GM23338 (cell line): ENCODE results near the gene TFCP2. TPM values are rescaled to one million over a fixed set of nuclear protein-coding genes. Genes with fewer than 3 reads are reported as not detected.

ENCODE experiments used
- ATAC-seq: fragments of 200-7000 bp; cut with Tn5 transposase; 3 replicates; pipeline ENCODE4 v1.9.1; 2020
- DNase-seq: peaks from one replicate; pipeline ENCODE4 v3.0.0-alpha.2; 2015; ENCODE audit warnings: low spot score
- H2AFZ ChIP-seq: fragments of 200-600 bp; sonication (generic); 2 replicates; pipeline ENCODE4 v1.8.0; 2016; ENCODE audit warnings: antibody characterized with exemption, mild to moderate bottlenecking, moderate library complexity
- H3F3A ChIP-seq: fragments of 200-600 bp; sonication (generic); replicated peaks from 2 replicates; pipeline ENCODE4 v1.8.0; 2017; ENCODE audit warnings: antibody characterized with exemption, mixed run types, low read depth
- H3K27ac ChIP-seq: fragments of 200-600 bp; sonication (generic); 2 replicates; pipeline ENCODE4 v1.6.1; 2016; ENCODE audit warnings: low read depth
- H3K27me3 ChIP-seq: fragments of 200-600 bp; sonication (generic); 2 replicates; pipeline ENCODE4 v1.8.0; 2016; ENCODE audit warnings: mild to moderate bottlenecking, mixed run types, moderate library complexity; ENCODE audit not compliant: insufficient read depth
- H3K36me3 ChIP-seq: fragments of 200-600 bp; sonication (generic); 2 replicates; pipeline ENCODE4 v1.8.0; 2016; ENCODE audit warnings: mild to moderate bottlenecking; ENCODE audit not compliant: insufficient read depth
- H3K4me1 ChIP-seq: fragments of 200-600 bp; sonication (generic); 2 replicates; pipeline ENCODE4 v1.8.0; 2016; ENCODE audit warnings: mild to moderate bottlenecking, moderate library complexity; ENCODE audit not compliant: insufficient read depth
- H3K4me2 ChIP-seq: fragments of 200-600 bp; sonication (generic); 2 replicates; pipeline ENCODE4 v1.7.1; 2017; ENCODE audit warnings: mixed run types
- H3K4me3 ChIP-seq: fragments of 200-600 bp; sonication (generic); 2 replicates; pipeline ENCODE4 v1.6.1; 2016; ENCODE audit warnings: mixed run types
- H3K79me2 ChIP-seq: fragments of 200-600 bp; sonication (generic); replicated peaks from 2 replicates; pipeline ENCODE4 v1.8.0; 2017; ENCODE audit warnings: mild to moderate bottlenecking; ENCODE audit not compliant: insufficient read depth
- H3K9me2 ChIP-seq: fragments of 200-600 bp; sonication (generic); 2 replicates; pipeline ENCODE4 v1.8.0; 2017; ENCODE audit not compliant: insufficient read depth
- H4K20me1 ChIP-seq: fragments of 200-600 bp; sonication (generic); replicated peaks from 2 replicates; pipeline ENCODE4 v1.8.0; 2017; ENCODE audit warnings: mild to moderate bottlenecking; ENCODE audit not compliant: insufficient read depth
- H3K27ac Mint-ChIP-seq: 2 replicates; pipeline ENCODE4 v1.8.0; 2020; ENCODE audit warnings: inconsistent platforms, mild to moderate bottlenecking, moderate library complexity, mixed read lengths
- H3K27me3 Mint-ChIP-seq: 3 replicates; pipeline ENCODE4 v1.8.0; 2022; ENCODE audit warnings: low read depth, mild to moderate bottlenecking, moderate library complexity, mixed read lengths, inconsistent platforms; ENCODE audit not compliant: insufficient read depth, poor library complexity
- H3K36me3 Mint-ChIP-seq: 3 replicates; pipeline ENCODE4 v1.8.0; 2021; ENCODE audit warnings: low read depth, mild to moderate bottlenecking, inconsistent platforms, moderate library complexity, mixed read lengths
- H3K4me1 Mint-ChIP-seq: 3 replicates; pipeline ENCODE4 v1.8.0; 2020; ENCODE audit warnings: mild to moderate bottlenecking, inconsistent platforms, mixed read lengths
- H3K4me3 Mint-ChIP-seq: 3 replicates; pipeline ENCODE4 v1.8.0; 2021; ENCODE audit warnings: moderate library complexity, mild to moderate bottlenecking, inconsistent platforms, mixed read lengths
- H3K9me3 Mint-ChIP-seq: 3 replicates; pipeline ENCODE4 v1.8.0; 2020; ENCODE audit warnings: moderate library complexity, mild to moderate bottlenecking, inconsistent platforms, mixed read lengths
- POLR2AphosphoS5 ChIP-seq: IDR thresholded peaks from 2 replicates; pipeline ENCODE4 v1.6.1; 2016; ENCODE audit warnings: antibody characterized with exemption, low read depth
- STAT1 ChIP-seq: IDR thresholded peaks from one replicate; pipeline ENCODE4 v1.6.1; 2016; ENCODE audit warnings: antibody characterized with exemption; ENCODE audit not compliant: unreplicated experiment
- ZNF114 ChIP-seq: fragments of 250-450 bp; sonication (Bioruptor Pico); IDR thresholded peaks from 2 replicates; pipeline ENCODE4 v1.5.0; 2020; ENCODE audit warnings: mild to moderate bottlenecking, moderate library complexity
- ZNF331 ChIP-seq: fragments of 250-450 bp; sonication (Bioruptor Pico); IDR thresholded peaks from 2 replicates; pipeline ENCODE4 v1.5.0; 2020; ENCODE audit warnings: low read depth, mild to moderate bottlenecking, moderate library complexity
- ZNF462 ChIP-seq: fragments of 250-450 bp; sonication (Bioruptor Pico); IDR thresholded peaks from 2 replicates; pipeline ENCODE4 v1.5.0; 2020; ENCODE audit warnings: mild to moderate bottlenecking, moderate library complexity
- polyA plus RNA-seq: library from polyadenylated mRNA; unstranded; fragments of >200 nt; fragmentation: Nextera tagmentation; extraction: Ambion mirVana; gene quantifications from 2 replicates; pipeline ENCODE4 v1.2.1, GENCODE V29; 2016
- total RNA-seq: library from RNA; depleted of rRNA; stranded (reverse); fragments of >200 nt; shearing (Covaris generic); gene quantifications from 2 replicates; pipeline ENCODE4 v1.2.3, GENCODE V29; 2014
- TF ChIP-seq, protein P1 (sequence below), 2 experiments: fragments of 200-600 bp in 1 of 2; sonication (generic) in 1 of 2; conservative IDR thresholded peaks; 2 replicates each; pipeline versions ENCODE4 v1.5.1 to v1.6.1; 2016 to 2017; ENCODE audit warnings: antibody characterized with exemption in 2 of 2, low read depth in 2 of 2, mild to moderate bottlenecking in 2 of 2, moderate library complexity in 1 of 2

Gene TFCP2
- total and polyA plus RNA-seq, 2 experiments from 2014 or later = 15.2 to 30.5 TPM

DNA sequence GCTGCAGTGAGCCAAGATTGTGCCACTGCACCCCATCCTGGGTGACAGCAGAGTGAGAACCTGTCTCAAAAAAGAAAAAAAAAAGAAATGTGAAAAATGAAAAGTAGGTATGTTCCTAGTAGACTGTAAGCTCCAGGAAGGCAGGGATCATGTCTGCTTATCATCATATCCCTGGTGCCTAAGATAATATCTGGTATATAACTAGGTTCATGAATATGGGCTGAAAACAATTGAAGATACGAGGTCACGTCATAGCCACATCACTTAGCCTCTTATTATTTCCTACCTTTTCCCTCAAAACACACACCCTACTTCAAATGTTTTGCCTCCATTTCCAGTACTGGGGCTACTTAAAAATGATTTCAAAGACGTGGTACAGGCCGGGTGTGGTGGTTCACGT, 42.0 kb upstream of the TFCP2 start (continued):
- TF ChIP-seq ZNF462 (CRISPR knock-in tag) = no peak
- no peak for TF ChIP-seq ZNF114 (CRISPR knock-in tag)
- no peak for TF ChIP-seq STAT1
- no peak for TF ChIP-seq ZNF331 (CRISPR knock-in tag)
- no peak for TF ChIP-seq POLR2AphosphoS5
- TF ChIP-seq, protein P1, sequence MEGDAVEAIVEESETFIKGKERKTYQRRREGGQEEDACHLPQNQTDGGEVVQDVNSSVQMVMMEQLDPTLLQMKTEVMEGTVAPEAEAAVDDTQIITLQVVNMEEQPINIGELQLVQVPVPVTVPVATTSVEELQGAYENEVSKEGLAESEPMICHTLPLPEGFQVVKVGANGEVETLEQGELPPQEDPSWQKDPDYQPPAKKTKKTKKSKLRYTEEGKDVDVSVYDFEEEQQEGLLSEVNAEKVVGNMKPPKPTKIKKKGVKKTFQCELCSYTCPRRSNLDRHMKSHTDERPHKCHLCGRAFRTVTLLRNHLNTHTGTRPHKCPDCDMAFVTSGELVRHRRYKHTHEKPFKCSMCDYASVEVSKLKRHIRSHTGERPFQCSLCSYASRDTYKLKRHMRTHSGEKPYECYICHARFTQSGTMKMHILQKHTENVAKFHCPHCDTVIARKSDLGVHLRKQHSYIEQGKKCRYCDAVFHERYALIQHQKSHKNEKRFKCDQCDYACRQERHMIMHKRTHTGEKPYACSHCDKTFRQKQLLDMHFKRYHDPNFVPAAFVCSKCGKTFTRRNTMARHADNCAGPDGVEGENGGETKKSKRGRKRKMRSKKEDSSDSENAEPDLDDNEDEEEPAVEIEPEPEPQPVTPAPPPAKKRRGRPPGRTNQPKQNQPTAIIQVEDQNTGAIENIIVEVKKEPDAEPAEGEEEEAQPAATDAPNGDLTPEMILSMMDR (conservative IDR thresholded peaks at IDR 0.05; ENCODE audit: low read depth in 2 of 2) = no peak

DNA sequence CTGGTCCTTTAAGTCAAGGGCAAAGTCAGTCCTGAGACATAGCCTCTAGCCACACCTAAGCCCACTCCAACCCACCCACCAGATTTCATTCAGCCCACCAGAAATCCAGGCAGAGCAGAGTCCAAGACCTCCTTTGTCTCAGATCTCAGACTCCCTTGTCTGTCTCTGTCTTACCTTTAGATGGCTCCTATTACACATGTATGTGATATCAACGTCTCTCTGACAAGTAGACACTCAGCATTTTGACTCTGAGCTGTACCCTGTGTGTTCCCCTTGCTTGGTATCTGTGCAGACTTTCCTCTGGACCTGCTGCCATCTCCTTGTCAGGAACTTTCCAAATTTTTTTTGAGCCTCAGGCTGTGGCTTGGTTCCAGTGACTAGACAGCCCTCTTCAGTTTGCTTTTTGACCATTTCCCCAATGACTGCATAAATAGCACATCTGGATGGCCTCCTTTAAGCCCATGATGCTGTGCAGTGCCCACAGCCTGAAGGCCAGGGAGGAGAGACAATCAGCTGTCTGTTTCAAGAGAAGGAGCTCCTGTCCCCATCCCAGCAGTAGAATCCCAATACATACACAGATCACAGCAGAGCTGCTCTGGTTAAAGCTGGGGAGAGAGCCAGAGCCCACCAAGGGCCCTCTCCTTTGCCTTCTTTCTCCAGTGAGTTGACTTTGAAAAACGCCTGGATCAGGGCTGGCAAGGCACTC, 37.9 kb upstream of the TFCP2 start:
- H3K9me3 Mint-ChIP-seq = no peaks in the 10 kb centered on the region
- Histone ChIP-seq H2AFZ (no peak overlapping the region), H3F3A (no peaks in the 10 kb centered on the region), H3K4me3 (no peak overlapping the region), H3K27me3 (no peaks in the 10 kb centered on the region), H3K4me1 (no peaks in the 10 kb centered on the region), H3K79me2 (0 out of 2 replicates have a peak, but pooled peaks cover 5% of the 10 kb centered on the region), H4K20me1 (no peaks in the 10 kb centered on the region), H3K9me2 (no peaks in the 10 kb centered on the region), H3K4me2 (no peak overlapping the region), H3K27ac (no peak overlapping the region), H3K36me3 (no peaks in the 10 kb centered on the region)
- no peak overlapping the region for H3K27ac Mint-ChIP-seq
- no peak overlapping the region for H3K4me3 Mint-ChIP-seq
- ATAC-seq (no peak), DNase-seq (no peak)
- no peaks in the 10 kb centered on the region for H3K4me1 Mint-ChIP-seq
- no peaks in the 10 kb centered on the region for H3K27me3 Mint-ChIP-seq
- H3K36me3 Mint-ChIP-seq = no peaks in the 10 kb centered on the region
- TF ChIP-seq POLR2AphosphoS5 (no peak), ZNF331 (CRISPR knock-in tag) (no peak), ZNF462 (CRISPR knock-in tag) (no peak), ZNF114 (CRISPR knock-in tag) (no peak), STAT1 (no peak)
